Measurements from ENCODE around the gene PLXNC1. TPM values are rescaled to one million over a fixed set of nuclear protein-coding genes. Genes with fewer than 3 reads are reported as not detected.

Gene PLXNC1
- total RNA-seq, 1 donor from 2014 or later = 1.8 TPM

DNA sequence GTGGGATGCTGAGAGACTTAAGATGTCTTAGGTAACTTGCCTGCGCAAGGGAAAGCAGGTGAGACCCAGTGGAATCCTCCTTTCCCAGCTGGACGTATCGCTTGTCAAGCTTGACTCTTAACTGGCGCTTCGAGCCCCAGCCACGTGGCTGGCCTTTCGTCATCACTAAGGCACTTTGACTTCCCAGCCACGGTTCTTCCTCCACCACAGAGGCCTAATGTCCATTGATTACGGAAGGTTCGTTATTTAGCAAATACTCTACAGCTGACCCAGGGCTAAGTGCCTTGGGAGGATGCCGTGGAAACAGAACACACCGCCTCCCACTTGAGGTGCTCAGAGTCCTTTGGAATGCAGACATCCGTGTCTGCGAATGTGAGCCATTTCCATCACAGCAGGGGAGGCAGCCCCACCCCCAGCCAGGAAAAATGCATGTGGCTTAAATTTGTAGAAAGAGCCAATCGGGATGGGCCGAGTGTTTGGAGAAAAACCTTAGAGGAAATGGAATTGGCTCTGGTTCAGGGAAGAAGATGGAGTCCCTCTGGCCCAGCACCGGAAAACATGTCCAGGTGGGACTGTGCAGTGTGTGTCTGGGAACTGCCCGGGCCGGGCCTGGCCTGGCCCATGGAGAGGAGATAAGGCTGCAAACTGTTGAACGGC is 115.7 kb downstream of the PLXNC1 start:
- Histone ChIP-seq H3K27me3 (no peaks in the 10 kb centered on the region), H3K9me3 (no peaks in the 10 kb centered on the region), H3K4me1 (peaks cover 0 to 6% of the 10 kb centered on the region in 2 donors), H3K36me3 (no peaks in the 10 kb centered on the region), H3K27ac (peak overlapping the region in 1 of 2 donors; percentile 81), H3K4me3 (no peak overlapping the region)
- TF ChIP-seq CTCF (IDR thresholded peaks at IDR 0.05) = no peak
- no peak for DNase-seq (ENCODE audit: low spot score in 2 of 2)
- intact Hi-C loops (cut with DNase I) = loop anchor here (5.0 kb wide), 2 partner anchors 43 to 198 kb away; no protein-coding TSS in a partner anchor

DNA sequence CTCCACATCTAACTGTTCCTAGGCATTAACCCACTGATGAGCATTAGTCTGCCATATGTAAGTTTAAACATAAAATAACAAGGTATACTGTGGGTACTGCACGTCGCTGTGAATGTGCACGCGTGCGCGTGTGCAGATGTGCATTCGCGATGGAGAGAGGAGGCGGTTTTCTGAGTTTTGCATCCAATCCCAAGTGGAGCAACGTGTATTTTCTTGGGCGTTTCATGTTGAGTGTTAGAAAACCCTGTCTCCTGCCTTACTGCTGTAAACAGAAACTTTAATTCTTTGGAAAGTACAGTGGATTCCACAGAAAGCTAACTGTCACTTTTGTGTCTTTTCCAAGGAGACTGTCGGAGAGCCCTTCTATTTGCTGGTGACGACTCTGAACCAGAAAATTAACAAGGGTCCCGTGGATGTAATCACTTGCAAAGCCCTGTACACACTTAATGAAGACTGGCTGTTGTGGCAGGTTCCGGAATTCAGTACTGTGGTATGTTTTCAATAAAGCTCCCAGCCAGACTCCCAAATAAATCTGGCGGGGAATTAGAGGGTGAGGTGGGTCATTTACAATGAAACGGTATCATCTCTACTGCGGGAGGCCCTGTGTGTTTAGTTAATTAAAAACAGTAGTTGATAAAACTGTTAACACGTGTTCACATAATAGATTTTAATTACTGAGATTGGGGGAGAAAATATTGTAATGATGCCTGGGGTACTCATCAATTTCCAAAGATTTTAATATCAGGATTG is 116.5 kb downstream of the PLXNC1 start:
- Histone ChIP-seq H3K4me1 (peaks cover 0 to 6% of the 10 kb centered on the region in 2 donors), H3K27ac (no peak overlapping the region), H3K4me3 (no peak overlapping the region), H3K9me3 (no peaks in the 10 kb centered on the region), H3K27me3 (no peaks in the 10 kb centered on the region), H3K36me3 (no peaks in the 10 kb centered on the region)
- no peak for TF ChIP-seq CTCF (IDR thresholded peaks at IDR 0.05)
- no peak for DNase-seq (ENCODE audit: low spot score in 2 of 2)
- intact Hi-C loops (cut with DNase I) = loop anchor here (5.0 kb wide), 2 partner anchors 42 to 197 kb away; no protein-coding TSS in a partner anchor

- Histone ChIP-seq H3K9me3 (no peaks in the 10 kb centered on the region), H3K4me3 (no peak overlapping the region), H3K36me3 (no peaks in the 10 kb centered on the region), H3K27me3 (no peaks in the 10 kb centered on the region), H3K4me1 (peaks cover 0 to 6% of the 10 kb centered on the region in 2 donors), H3K27ac (no peak overlapping the region)
- intact Hi-C loops (cut with DNase I) = no loop called here
- DNase-seq (ENCODE audit: low spot score in 2 of 2) = no peak
- TF ChIP-seq CTCF (IDR thresholded peaks at IDR 0.05) = no peak
Observed at GRCh38 chr12:94265539-94265938, 117.2 kb downstream of the PLXNC1 start.

DNA sequence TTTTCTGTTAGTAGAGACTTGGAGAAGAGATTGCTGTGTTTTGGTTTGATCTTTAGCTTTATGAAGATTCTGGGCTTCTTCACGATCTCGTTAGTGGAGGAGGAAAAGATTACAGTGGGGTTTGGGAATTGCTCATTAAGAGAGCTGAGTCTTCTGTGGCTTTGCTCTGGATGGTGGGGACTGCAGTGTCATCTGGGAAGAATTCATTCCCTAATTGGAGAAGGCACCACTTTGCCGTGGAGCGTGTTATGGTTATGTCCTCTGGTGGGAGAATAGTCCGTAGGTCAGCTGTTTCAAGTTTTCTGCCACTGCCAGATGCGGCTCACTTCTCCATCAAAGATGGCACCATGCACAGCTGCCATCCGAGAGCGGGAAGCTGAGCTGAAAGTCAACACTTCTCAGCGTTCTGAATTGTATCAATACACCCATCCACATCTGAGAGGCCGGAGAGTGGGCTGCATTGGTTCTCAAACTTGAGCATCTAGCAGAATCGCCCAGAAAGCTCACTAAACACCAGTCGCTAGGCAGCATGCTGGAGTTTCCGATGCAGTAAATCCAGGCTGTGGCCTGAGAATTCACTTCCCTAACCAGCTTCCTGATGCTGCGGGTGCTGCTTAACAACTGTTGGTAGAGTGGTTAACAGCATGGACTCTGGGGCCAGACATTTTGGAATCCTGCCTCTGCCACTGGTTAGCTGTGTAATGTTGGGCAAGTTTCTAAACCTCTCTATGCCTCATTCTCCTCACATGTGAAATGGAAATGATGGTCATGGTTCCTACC is 117.8 kb downstream of the PLXNC1 start:
- Histone ChIP-seq H3K9me3 (no peaks in the 10 kb centered on the region), H3K27ac (peak overlapping the region in 1 of 2 donors; percentile 54), H3K4me1 (peaks cover 0 to 6% of the 10 kb centered on the region in 2 donors), H3K27me3 (no peaks in the 10 kb centered on the region), H3K36me3 (no peaks in the 10 kb centered on the region), H3K4me3 (no peak overlapping the region)
- intact Hi-C loops (cut with DNase I) = no loop called here
- DNase-seq (ENCODE audit: low spot score in 2 of 2) = no peak
- TF ChIP-seq CTCF (IDR thresholded peaks at IDR 0.05) = no peak

DNA sequence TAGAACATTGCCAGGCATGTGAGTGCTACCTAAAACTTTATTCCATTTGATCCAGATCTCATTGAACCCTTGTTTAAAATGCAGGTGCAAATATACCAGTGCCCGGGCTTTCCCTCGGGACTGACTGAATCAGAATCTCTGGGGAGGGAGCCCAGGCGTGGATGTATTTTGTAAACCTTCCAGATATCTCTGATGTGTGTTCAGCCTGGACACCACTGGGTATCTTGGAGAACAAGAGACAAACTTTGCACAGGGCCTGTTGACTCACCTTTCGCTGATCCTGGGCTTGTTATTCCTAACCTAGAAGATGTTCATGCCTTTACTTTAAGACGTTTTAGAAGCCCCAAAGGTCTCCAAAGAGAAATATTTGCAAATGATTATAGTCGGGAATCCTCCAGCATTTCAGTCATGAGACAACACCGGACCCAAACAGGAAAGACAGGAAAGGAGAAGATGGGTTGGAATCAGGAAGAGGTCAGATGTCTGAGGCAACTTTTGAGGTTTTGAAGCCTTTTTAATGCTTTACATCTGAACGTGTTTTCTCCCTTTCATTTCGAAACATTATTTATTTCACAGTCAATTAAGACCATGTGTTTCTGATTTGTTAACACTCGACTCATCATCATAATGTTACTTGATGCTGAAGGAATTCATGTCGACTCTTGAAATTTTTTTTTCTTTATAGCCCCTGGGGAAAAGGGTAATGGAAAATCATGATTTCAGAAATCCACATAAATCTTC is 118.6 kb downstream of the PLXNC1 start:
- no peak for TF ChIP-seq CTCF (IDR thresholded peaks at IDR 0.05)
- H3K36me3 ChIP-seq = no peaks in the 10 kb centered on the region
- DNase-seq (ENCODE audit: low spot score in 2 of 2) = no peak
- no peak overlapping the region for H3K4me3 ChIP-seq
- intact Hi-C loops (cut with DNase I) = no loop called here
- peak overlapping the region in 1 of 2 donors; percentile 54 for H3K27ac ChIP-seq
- peaks cover 0 to 6% of the 10 kb centered on the region in 2 donors for H3K4me1 ChIP-seq
- H3K27me3 ChIP-seq = no peaks in the 10 kb centered on the region
- H3K9me3 ChIP-seq = no peaks in the 10 kb centered on the region
